Measurements from ENCODE around the gene MRPS6.

DNA sequence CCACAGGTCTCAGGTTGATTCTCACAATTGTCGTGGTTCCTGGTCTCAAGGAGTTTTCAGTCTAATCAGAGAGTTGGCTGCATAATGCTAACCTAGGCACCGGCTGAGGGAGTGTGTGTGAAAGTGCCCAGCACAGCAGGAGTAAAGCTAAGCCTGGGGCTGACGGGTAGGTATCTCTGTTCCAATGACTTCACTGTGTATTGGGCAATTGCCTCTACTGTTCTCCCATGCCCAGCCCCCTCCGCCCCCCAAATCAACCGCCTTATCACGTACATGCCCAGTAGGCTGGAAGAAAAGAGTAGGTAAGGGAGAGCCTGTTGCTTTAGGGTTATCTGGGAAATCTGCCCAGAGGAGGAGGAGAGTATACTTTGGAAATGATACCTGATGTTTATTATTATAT lies 54.7 kb downstream of the MRPS6 start:
- TF ChIP-seq EZH2 (IDR thresholded peaks at IDR 0.05; ENCODE audit: low read length): no peak
- TF ChIP-seq, protein P1, sequence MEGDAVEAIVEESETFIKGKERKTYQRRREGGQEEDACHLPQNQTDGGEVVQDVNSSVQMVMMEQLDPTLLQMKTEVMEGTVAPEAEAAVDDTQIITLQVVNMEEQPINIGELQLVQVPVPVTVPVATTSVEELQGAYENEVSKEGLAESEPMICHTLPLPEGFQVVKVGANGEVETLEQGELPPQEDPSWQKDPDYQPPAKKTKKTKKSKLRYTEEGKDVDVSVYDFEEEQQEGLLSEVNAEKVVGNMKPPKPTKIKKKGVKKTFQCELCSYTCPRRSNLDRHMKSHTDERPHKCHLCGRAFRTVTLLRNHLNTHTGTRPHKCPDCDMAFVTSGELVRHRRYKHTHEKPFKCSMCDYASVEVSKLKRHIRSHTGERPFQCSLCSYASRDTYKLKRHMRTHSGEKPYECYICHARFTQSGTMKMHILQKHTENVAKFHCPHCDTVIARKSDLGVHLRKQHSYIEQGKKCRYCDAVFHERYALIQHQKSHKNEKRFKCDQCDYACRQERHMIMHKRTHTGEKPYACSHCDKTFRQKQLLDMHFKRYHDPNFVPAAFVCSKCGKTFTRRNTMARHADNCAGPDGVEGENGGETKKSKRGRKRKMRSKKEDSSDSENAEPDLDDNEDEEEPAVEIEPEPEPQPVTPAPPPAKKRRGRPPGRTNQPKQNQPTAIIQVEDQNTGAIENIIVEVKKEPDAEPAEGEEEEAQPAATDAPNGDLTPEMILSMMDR (optimal IDR thresholded peaks at IDR 0.05 in 1 of 3, IDR thresholded peaks at IDR 0.05 in 1 of 3, conservative IDR thresholded peaks at IDR 0.05 in 1 of 3; ENCODE audit: extremely low read depth in 1 of 3, insufficient read depth in 2 of 3, low read length in 3 of 3): no peak

All from keratinocyte (primary cell).